ENCODE results near the gene TFPI. TPM values are rescaled to one million over a fixed set of nuclear protein-coding genes. Genes with fewer than 3 reads are reported as not detected.
"Not testable (repeated sequence)": the region's sequence is repeated elsewhere in the genome, so short reads cannot be mapped to it uniquely, and the experiment has no call there.

TFPI gene
- total and polyA plus RNA-seq, 4 donors, result 72.9 to 131 (median 96.8) TPM

DNA sequence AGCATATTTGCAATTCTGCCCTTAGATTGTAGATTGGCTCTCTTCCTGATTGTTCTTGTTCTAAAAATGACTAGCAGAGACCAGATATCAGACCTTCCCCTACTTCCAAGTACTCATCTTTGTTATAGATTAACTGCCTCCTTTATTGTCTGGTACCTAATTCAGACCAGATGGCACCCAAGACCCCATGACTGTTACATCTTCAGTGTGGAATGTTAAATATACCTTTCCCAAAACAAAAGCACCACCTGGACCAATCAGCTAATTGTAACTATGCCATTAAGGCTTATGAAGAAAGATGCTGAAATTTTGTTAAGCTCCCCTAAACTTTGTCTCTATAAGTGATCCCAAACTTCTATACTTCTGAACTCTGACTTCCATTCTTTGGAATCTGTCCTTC, 12.0 kb upstream of the TFPI start:
- Histone ChIP-seq H3K9me3 (ENCODE audit: control insufficient read depth, insufficient read depth, low read length) (no peaks in the 10 kb centered on the region), H3K27ac (ENCODE audit: low read depth, low read length) (no peak overlapping the region), H3K27me3 (ENCODE audit: control insufficient read depth, insufficient read depth, low read length) (no peaks in the 10 kb centered on the region), H3K36me3 (ENCODE audit: control insufficient read depth, insufficient read depth, low read length) (no peaks in the 10 kb centered on the region), H3K4me3 (ENCODE audit: low read depth, low read length) (no peak overlapping the region), H3K4me1 (ENCODE audit: control insufficient read depth, insufficient read depth, low read length) (no peaks in the 10 kb centered on the region)
- DNase-seq (ENCODE audit: low read depth in 4 of 6, low spot score in 6 of 6), result no peak

DNA sequence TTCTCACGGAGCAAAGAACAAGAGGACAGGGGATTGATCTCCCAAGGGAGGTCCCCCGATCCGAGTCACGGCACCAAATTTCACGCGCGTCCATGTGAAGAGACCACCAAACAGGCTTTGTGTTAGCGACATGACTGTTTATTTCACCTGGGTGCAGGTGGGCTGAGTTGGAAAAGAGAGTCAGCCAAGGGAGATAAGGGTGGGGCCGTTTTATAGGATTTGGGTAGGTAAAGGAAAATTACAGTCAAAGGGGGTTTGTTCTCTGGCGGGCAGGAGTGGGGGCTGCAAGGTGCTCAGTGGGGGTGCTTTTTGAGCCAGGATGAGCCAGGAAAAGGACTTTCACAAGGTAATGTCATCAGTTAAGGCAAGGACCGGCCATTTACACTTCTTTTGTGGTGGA, 11.4 kb upstream of the TFPI start:
- not testable (repeated sequence) for H3K27ac ChIP-seq (ENCODE audit: low read depth, low read length); DNase-seq (ENCODE audit: low read depth in 4 of 6, low spot score in 6 of 6)
- 98% methylated on average over 8 of the region's 11 CpGs for WGBS (ENCODE audit: insufficient coverage)

DNA sequence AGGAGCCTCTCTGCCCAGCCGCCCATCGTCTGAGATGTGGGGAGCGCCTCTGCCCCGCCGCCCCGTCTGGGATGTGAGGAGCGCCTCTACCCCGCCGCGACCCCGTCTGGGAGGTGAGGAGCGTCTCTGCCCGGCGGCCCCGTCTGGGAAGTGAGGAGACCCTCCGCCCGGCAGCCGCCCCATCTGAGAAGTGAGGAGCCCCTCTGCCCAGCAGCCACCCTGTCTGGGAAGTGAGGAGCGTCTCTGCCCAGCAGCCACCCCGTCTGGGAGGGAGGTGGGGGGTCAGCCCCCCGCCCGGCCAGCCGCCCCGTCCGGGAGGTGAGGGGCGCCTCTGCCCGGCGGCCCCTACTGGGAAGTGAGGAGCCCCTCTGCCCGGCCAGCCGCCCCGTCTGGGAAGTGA, 2.3 kb upstream of the TFPI start:
- not testable (repeated sequence) for H3K36me3 ChIP-seq (ENCODE audit: control insufficient read depth, insufficient read depth, low read length); H3K27me3 ChIP-seq (ENCODE audit: control insufficient read depth, insufficient read depth, low read length); H3K4me1 ChIP-seq (ENCODE audit: control insufficient read depth, insufficient read depth, low read length); H3K4me3 ChIP-seq (ENCODE audit: low read depth, low read length); H3K9me3 ChIP-seq (ENCODE audit: control insufficient read depth, insufficient read depth, low read length); DNase-seq (ENCODE audit: low read depth in 4 of 6, low spot score in 6 of 6); H3K27ac ChIP-seq (ENCODE audit: low read depth, low read length)
- 95% methylated on average over 15 of the region's 31 CpGs for WGBS (ENCODE audit: insufficient coverage)

More for the DNA sequence above, 11.4 kb upstream of the TFPI start:
- H3K4me1 ChIP-seq (ENCODE audit: control insufficient read depth, insufficient read depth, low read length); H3K27me3 ChIP-seq (ENCODE audit: control insufficient read depth, insufficient read depth, low read length); H3K9me3 ChIP-seq (ENCODE audit: control insufficient read depth, insufficient read depth, low read length); H3K36me3 ChIP-seq (ENCODE audit: control insufficient read depth, insufficient read depth, low read length); H3K4me3 ChIP-seq (ENCODE audit: low read depth, low read length): not testable (repeated sequence)

DNA sequence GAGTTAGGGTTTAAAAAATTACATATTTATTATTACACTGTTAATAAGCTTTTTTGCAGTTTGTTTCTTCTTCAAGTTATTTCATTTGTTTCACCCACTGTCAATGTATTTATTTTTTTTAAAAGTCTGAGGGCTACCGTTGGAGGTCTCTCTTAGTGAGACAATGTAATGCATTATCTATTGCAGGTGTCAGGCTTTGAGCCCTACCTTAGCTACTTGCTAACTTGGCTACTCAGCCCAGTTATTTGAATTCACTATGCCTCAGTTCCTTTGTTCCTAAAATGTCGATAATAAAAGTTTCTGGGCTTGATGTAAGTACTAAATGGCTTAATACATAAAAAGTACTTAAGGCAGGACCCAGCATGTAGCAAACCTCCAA, 458 bp upstream of the TFPI start:
- WGBS (ENCODE audit: insufficient coverage), result no CpG with 5 or more reads among the region's 2 CpGs
- H3K27me3 ChIP-seq (ENCODE audit: control insufficient read depth, insufficient read depth, low read length), result no peaks in the 10 kb centered on the region
- H3K4me3 ChIP-seq (ENCODE audit: low read depth, low read length), result peak overlapping the region; percentile 40
- H3K36me3 ChIP-seq (ENCODE audit: control insufficient read depth, insufficient read depth, low read length), result no peaks in the 10 kb centered on the region
- peak overlapping the region; percentile 70 for H3K27ac ChIP-seq (ENCODE audit: low read depth, low read length)
- H3K4me1 ChIP-seq (ENCODE audit: control insufficient read depth, insufficient read depth, low read length), result no peaks in the 10 kb centered on the region
- no peaks in the 10 kb centered on the region for H3K9me3 ChIP-seq (ENCODE audit: control insufficient read depth, insufficient read depth, low read length)
- DNase-seq (ENCODE audit: low read depth in 4 of 6, low spot score in 6 of 6), result no peak

DNA sequence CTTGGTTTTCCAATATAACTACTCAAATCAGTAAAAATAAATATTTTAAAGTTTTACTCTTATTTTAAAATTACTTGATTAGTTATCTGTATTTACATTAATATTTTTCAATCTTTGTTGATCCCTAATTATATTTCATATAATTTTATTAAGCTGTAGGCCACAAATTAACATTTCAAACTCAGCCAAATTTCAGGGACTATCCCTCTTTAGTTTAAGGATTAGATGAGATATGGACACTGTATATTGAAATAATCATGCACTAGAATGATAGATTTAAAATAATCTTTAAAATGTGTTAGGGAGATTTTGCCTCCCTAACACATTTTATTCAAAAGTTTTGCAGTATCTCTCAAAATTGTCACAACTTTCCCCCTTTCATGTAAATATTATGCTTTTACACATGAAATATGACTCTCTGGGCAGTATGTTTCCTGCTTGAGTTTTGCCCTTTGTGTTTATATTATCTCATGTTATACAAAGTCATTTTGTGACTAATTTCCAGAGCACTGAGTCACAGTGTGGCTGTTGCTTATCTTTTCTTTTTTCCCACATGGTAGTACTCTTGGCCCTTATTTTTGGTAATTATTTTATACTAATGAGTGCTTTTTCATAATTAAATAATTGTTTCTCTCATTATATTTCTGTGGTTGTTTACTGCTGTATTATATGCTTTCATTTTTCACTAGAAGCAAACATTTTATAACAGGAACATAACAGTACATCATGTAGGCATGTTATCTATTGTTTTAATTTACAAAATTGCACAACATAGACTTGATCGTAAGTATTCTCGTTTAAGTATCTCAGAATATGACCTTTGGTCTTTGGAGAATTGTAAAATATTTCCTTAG, 1.2 kb downstream of the TFPI start:
- no CpG with 5 or more reads among the region's 2 CpGs for WGBS (ENCODE audit: insufficient coverage)
- peak overlapping the region; percentile 40 for H3K4me3 ChIP-seq (ENCODE audit: low read depth, low read length)
- H3K4me1 ChIP-seq (ENCODE audit: control insufficient read depth, insufficient read depth, low read length), result no peaks in the 10 kb centered on the region
- no peaks in the 10 kb centered on the region for H3K9me3 ChIP-seq (ENCODE audit: control insufficient read depth, insufficient read depth, low read length)
- H3K27ac ChIP-seq (ENCODE audit: low read depth, low read length), result no peak overlapping the region
- H3K36me3 ChIP-seq (ENCODE audit: control insufficient read depth, insufficient read depth, low read length), result no peaks in the 10 kb centered on the region
- H3K27me3 ChIP-seq (ENCODE audit: control insufficient read depth, insufficient read depth, low read length), result no peaks in the 10 kb centered on the region
- DNase-seq (ENCODE audit: low read depth in 4 of 6, low spot score in 6 of 6), result no peak

DNA sequence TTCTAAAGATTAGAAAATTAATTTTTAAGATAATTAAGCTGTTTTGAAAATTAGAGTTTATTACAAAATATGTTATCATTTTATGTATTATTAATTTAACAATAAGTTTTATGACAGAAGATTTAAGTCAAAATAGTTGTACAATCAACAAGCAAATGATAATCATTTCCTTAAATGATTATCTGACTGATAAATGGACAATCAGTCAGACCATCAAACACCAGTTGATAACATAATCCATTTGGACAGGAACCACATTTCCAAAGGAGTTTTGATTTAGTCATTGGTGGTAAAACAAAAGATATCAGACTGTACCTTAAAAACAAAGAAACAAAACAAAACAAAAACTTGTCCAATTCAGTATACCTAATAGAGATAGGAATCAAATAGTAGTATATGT, 1.9 kb downstream of the TFPI start:
- no peaks in the 10 kb centered on the region for H3K4me1 ChIP-seq (ENCODE audit: control insufficient read depth, insufficient read depth, low read length)
- no peak overlapping the region for H3K4me3 ChIP-seq (ENCODE audit: low read depth, low read length)
- H3K9me3 ChIP-seq (ENCODE audit: control insufficient read depth, insufficient read depth, low read length), result no peaks in the 10 kb centered on the region
- H3K27ac ChIP-seq (ENCODE audit: low read depth, low read length), result no peak overlapping the region
- DNase-seq (ENCODE audit: low read depth in 4 of 6, low spot score in 6 of 6), result no peak
- H3K27me3 ChIP-seq (ENCODE audit: control insufficient read depth, insufficient read depth, low read length), result no peaks in the 10 kb centered on the region
- H3K36me3 ChIP-seq (ENCODE audit: control insufficient read depth, insufficient read depth, low read length), result no peaks in the 10 kb centered on the region

DNA sequence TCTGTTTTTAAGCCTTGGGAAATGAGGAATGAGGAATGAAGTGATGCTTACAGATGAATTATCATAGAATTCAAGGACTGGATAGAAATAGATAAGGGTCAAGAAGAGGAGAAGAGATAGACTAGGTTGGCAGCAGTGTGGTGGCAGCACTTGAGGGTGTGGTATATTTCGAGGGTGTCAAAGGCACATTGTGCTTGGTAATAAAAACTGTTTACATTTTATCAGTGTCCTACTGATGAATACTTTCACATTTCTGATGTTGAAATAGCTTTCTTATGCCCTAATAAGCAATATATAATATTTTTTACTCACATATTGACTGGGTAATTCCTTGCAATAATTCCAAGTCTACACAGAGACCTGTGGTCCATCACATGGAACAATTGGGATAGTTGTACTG, 3.4 kb downstream of the TFPI start:
- DNase-seq (ENCODE audit: low read depth in 4 of 6, low spot score in 6 of 6), result no peak
- Histone ChIP-seq H3K27me3 (ENCODE audit: control insufficient read depth, insufficient read depth, low read length) (no peaks in the 10 kb centered on the region), H3K36me3 (ENCODE audit: control insufficient read depth, insufficient read depth, low read length) (no peaks in the 10 kb centered on the region), H3K9me3 (ENCODE audit: control insufficient read depth, insufficient read depth, low read length) (no peaks in the 10 kb centered on the region), H3K4me3 (ENCODE audit: low read depth, low read length) (no peak overlapping the region), H3K27ac (ENCODE audit: low read depth, low read length) (no peak overlapping the region), H3K4me1 (ENCODE audit: control insufficient read depth, insufficient read depth, low read length) (no peaks in the 10 kb centered on the region)
- WGBS (ENCODE audit: insufficient coverage), result no CpG with 5 or more reads among the region's 1 CpG

DNA sequence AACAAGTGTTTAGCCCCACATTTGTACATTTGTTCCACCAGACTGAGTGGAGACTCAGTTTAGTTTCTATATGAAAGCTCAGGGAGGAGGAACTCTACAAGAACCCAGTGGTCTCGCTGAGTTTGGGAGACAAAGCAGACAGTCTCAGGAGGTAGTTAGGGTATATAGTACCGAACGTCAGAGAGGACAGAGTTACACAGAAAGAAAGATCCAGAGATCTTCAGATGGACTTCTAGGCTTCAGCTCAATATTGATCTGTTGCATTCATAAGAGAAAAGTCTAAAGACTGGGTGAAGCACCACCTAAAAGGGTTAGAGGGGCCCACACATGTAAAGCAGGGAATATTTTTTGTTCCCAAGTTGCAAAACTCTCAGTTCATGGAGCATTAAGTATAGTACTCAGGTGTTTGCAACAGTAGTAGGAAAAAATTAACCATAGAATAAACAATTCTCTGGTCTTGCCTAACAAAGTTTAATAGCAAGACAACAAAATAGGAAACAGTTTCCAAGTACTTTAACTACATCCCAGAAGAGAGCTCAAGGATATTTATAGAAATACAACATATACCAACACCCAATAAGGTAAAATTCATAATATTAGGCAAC, 4.2 kb downstream of the TFPI start:
- 81% methylated on average over 3 of the region's 3 CpGs for WGBS (ENCODE audit: insufficient coverage)
- H3K4me1 ChIP-seq (ENCODE audit: control insufficient read depth, insufficient read depth, low read length), result no peaks in the 10 kb centered on the region
- no peak overlapping the region for H3K27ac ChIP-seq (ENCODE audit: low read depth, low read length)
- DNase-seq (ENCODE audit: low read depth in 4 of 6, low spot score in 6 of 6), result no peak
- no peaks in the 10 kb centered on the region for H3K27me3 ChIP-seq (ENCODE audit: control insufficient read depth, insufficient read depth, low read length)
- no peaks in the 10 kb centered on the region for H3K36me3 ChIP-seq (ENCODE audit: control insufficient read depth, insufficient read depth, low read length)
- H3K9me3 ChIP-seq (ENCODE audit: control insufficient read depth, insufficient read depth, low read length), result no peaks in the 10 kb centered on the region
- no peak overlapping the region for H3K4me3 ChIP-seq (ENCODE audit: low read depth, low read length)

DNA sequence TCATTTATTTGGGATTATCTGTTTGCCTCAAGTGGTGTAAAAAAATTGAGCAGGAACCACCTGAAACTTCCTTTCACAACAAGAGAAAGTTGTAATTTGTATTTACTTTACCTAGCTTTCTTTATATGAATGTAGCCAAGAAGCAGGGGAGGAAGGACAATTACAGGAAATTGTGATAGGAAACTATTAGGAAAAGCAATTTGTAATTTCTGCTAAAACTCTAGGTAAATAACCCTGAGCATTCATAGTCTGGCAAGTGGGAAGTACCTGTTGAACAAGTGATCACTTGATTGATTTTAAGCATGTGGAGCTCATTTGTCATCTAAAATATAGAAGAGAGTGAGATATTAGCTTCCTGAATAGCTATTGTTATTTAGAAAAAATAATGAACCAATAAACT, 5.0 kb downstream of the TFPI start:
- Histone ChIP-seq H3K36me3 (ENCODE audit: control insufficient read depth, insufficient read depth, low read length) (no peaks in the 10 kb centered on the region), H3K27me3 (ENCODE audit: control insufficient read depth, insufficient read depth, low read length) (no peaks in the 10 kb centered on the region)

DNA sequence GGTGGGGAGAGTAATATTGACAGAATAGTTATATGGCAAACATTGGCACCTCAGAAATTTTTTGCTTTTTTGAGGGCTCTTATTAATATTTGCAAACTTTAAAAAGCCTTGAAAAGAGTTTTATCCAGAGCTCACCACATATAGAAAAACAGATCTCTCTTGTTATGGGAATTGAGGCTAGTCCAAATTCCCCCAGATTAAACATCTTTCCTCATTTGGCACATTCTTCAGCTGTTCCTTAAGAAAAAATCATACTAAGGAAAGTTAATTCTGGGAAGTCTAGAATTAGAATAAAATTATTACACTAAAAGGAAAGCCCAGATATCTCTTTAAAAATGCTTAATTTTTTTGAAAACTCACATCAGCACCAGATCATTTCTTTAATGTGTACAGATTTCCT, 5.6 kb downstream of the TFPI start:
- H3K4me1 ChIP-seq (ENCODE audit: control insufficient read depth, insufficient read depth, low read length), result no peaks in the 10 kb centered on the region
- DNase-seq (ENCODE audit: low read depth in 4 of 6, low spot score in 6 of 6), result no peak
- H3K9me3 ChIP-seq (ENCODE audit: control insufficient read depth, insufficient read depth, low read length), result no peaks in the 10 kb centered on the region
- H3K4me3 ChIP-seq (ENCODE audit: low read depth, low read length), result no peak overlapping the region
- no peaks in the 10 kb centered on the region for H3K36me3 ChIP-seq (ENCODE audit: control insufficient read depth, insufficient read depth, low read length)
- H3K27me3 ChIP-seq (ENCODE audit: control insufficient read depth, insufficient read depth, low read length), result no peaks in the 10 kb centered on the region
- no peak overlapping the region for H3K27ac ChIP-seq (ENCODE audit: low read depth, low read length)

More for the DNA sequence above, 5.0 kb downstream of the TFPI start:
- DNase-seq (ENCODE audit: low read depth in 4 of 6, low spot score in 6 of 6), result no peak
- Histone ChIP-seq H3K9me3 (ENCODE audit: control insufficient read depth, insufficient read depth, low read length) (no peaks in the 10 kb centered on the region), H3K4me1 (ENCODE audit: control insufficient read depth, insufficient read depth, low read length) (no peaks in the 10 kb centered on the region), H3K27ac (ENCODE audit: low read depth, low read length) (no peak overlapping the region), H3K4me3 (ENCODE audit: low read depth, low read length) (no peak overlapping the region)
